ENCODE results near the gene MESP1.

GRCh38 chr15:89765694-89766093 lies 14.6 kb upstream of the MESP1 start:
- no peak for TF ChIP-seq POLR2A (IDR thresholded peaks at IDR 0.05; ENCODE audit: low read depth, low read length)
- no peak for TF ChIP-seq TAF1 (IDR thresholded peaks at IDR 0.05; ENCODE audit: low read depth, low read length)
